Right lobe of liver (tissue), 6 donors: ENCODE data around the gene PACRG. TPM values are rescaled to one million over a fixed set of nuclear protein-coding genes. Genes with fewer than 3 reads are reported as not detected.

ENCODE experiments used
- ATAC-seq, 4 donors: fragments of 200-7000 bp; cut with Tn5 transposase; one replicate each; pipeline ENCODE4 v1.9.1; 2020; ENCODE audit warnings: mild to moderate bottlenecking in 4 of 4, moderate library complexity in 4 of 4
- DNase-seq, 3 donors: peaks; one replicate each; pipeline ENCODE4 v3.0.0-alpha.2; 2020
- H3K27ac ChIP-seq, 3 donors: fragments of 200-600 bp; one replicate each; pipeline ENCODE4 v1.8.0; 2022
- H3K27me3 ChIP-seq, 2 donors: fragments of 200-600 bp; one replicate each; pipeline ENCODE4 v1.8.0; 2022
- H3K36me3 ChIP-seq, 4 donors: fragments of 200-600 bp; sonication (generic) in 1 of 4; one replicate each; pipeline versions ENCODE4 v1.5.1 to v1.8.0; 2017 to 2022; ENCODE audit warnings: control low read depth in 1 of 4
- H3K4me1 ChIP-seq, 4 donors: fragments of 200-600 bp; sonication (generic) in 1 of 4; one replicate each; pipeline versions ENCODE4 v1.5.1 to v1.8.0; 2017 to 2022; ENCODE audit warnings: control low read depth in 1 of 4
- H3K4me3 ChIP-seq, 3 donors: fragments of 200-600 bp; one replicate each; pipeline ENCODE4 v1.8.0; 2022
- H3K9me3 ChIP-seq, 4 donors: fragments of 200-600 bp; sonication (generic) in 1 of 4; one replicate each; pipeline versions ENCODE4 v1.5.1 to v1.8.0; 2017 to 2022; ENCODE audit warnings: control low read depth in 1 of 4
- CTCF ChIP-seq, 4 donors: fragments of 200-600 bp in 3 of 4; fragments of 450-650 bp in 1 of 4; IDR thresholded peaks; one replicate each; pipeline versions ENCODE4 v1.5.1 to v1.8.0; 2016 to 2022; ENCODE audit warnings: antibody characterized with exemption in 4 of 4, mild to moderate bottlenecking in 2 of 4
- POLR2A ChIP-seq: fragments of 450-650 bp; IDR thresholded peaks from one replicate; pipeline ENCODE4 v1.6.1; 2017; ENCODE audit warnings: antibody characterized with exemption, mild to moderate bottlenecking
- WGBS: methylation state at CpG from one replicate; pipeline ENCODE4 v1.1.6; 2018; ENCODE audit warnings: low coverage, low lambda C conversion rate; ENCODE audit not compliant: insufficient coverage; ENCODE audit errors: missing lambda C conversion rate; 5-methylcytosine and 5-hydroxymethylcytosine counted together
- intact Hi-C, 2 donors: fragments of 100-400 bp; cut with DNase I; formaldehyde crosslinking; loops; one replicate each; pipeline versions ENCODE4 v1.11.2 to v1.14.1; 2022
- total RNA-seq, 6 experiments: library from RNA; depleted of rRNA in 2 of 6; stranded (reverse); fragments of >200 nt in 2 of 6; fragmentation: NEBNext Ultra II Directional in 3 of 6; extraction: Animal tissue kit (Norgen Biotek cat#: 25700) in 3 of 6; gene quantifications; one replicate each; pipeline versions ENCODE4 v1.1.0 to v1.2.4, GENCODE V29; 2016 to 2023
- donor health status: DM: no; HTN: yes; CAD: no.
- donor health status: DM: no; HTN: no; CAD: no.
- donor health status: DM: no; HTN: no; CAD: no.
- donor health status: DM: no; HTN: yes; CAD: no.
- donor health status: DM: no; HTN: yes; CAD: no.

PACRG gene
- total RNA-seq, 6 experiments from 2014 or later = 0.25 to 5.3 (median 2.7) TPM

GRCh38 chr6:163310096-163310972 is 582.6 kb downstream of the PACRG start:
- ATAC-seq (no peak), DNase-seq (no peak)
- H3K27ac ChIP-seq = no peak overlapping the region
- WGBS = 92% methylated on average over 29 of the region's 44 CpGs
- TF ChIP-seq CTCF (IDR thresholded peaks at IDR 0.05) = no peak
- TF ChIP-seq POLR2A = no peak
- H3K9me3 ChIP-seq = no peaks in the 10 kb centered on the region
- no peaks in the 10 kb centered on the region for H3K4me1 ChIP-seq
- intact Hi-C loops = no loop called here
- H3K27me3 ChIP-seq = no peaks in the 10 kb centered on the region
- no peak overlapping the region for H3K4me3 ChIP-seq
- H3K36me3 ChIP-seq = no peaks in the 10 kb centered on the region

DNA sequence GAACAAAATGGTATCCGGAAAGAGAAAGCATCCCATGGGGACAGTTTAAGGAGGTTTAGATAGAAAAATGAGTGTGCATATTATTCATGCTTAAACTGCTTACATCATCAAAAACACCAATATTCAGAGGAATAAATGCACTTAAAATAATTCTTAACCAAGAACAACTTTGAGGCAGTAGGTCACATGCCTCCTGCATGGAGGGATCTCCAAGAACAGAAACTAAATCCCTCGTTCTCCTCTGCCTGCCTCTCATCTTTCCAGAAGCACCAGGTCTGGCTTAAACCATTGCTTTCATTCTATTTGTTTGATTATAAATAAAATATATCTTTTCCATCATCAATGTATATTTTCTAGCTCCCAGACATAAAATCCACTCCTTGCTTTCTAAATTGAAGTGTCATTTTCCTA is 583.2 kb downstream of the PACRG start:
- intact Hi-C loops = no loop called here
- no peak for DNase-seq
- H3K9me3 ChIP-seq = no peaks in the 10 kb centered on the region
- ATAC-seq = no peak
- H3K4me1 ChIP-seq = no peaks in the 10 kb centered on the region
- H3K27me3 ChIP-seq = no peaks in the 10 kb centered on the region
- H3K4me3 ChIP-seq = no peak overlapping the region
- 70% methylated on average over 2 of the region's 2 CpGs for WGBS
- no peak overlapping the region for H3K27ac ChIP-seq
- TF ChIP-seq POLR2A (no peak), CTCF (IDR thresholded peaks at IDR 0.05) (no peak)
- no peaks in the 10 kb centered on the region for H3K36me3 ChIP-seq

DNA sequence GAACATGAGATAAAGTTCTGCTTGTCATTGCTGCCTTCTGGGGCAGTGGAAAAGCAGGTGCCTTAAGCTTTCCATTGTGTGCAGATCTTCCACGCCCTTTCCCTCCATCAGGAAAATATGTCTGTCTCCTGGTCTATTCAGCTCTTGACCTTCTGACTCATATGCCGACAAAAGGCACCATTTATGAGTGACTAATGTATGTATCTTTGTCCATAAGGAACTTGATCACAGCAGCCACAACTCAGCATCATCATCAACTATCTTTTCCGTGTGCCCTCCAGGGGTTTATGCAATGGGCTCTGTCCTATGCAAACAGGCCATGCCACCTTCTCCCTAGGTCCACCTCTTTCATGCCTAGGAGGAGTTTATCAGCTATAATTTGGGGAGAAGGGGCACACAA is 584.1 kb downstream of the PACRG start:
- Histone ChIP-seq H3K4me1 (no peaks in the 10 kb centered on the region), H3K4me3 (no peak overlapping the region), H3K9me3 (no peaks in the 10 kb centered on the region), H3K27me3 (no peaks in the 10 kb centered on the region), H3K27ac (no peak overlapping the region), H3K36me3 (no peaks in the 10 kb centered on the region)
- DNase-seq (no peak), ATAC-seq (no peak)
- intact Hi-C loops = no loop called here
- TF ChIP-seq POLR2A (no peak), CTCF (IDR thresholded peaks at IDR 0.05) (no peak)
- WGBS = 84% methylated on average over 2 of the region's 3 CpGs

GRCh38 chr6:163313566-163313965 is 585.8 kb downstream of the PACRG start:
- no peak overlapping the region for H3K4me3 ChIP-seq
- ATAC-seq (no peak), DNase-seq (no peak)
- WGBS = 86% methylated on average over 4 of the region's 4 CpGs
- TF ChIP-seq POLR2A (no peak), CTCF (IDR thresholded peaks at IDR 0.05) (no peak)
- H3K27me3 ChIP-seq = no peaks in the 10 kb centered on the region
- intact Hi-C loops = no loop called here
- H3K4me1 ChIP-seq = no peaks in the 10 kb centered on the region
- H3K9me3 ChIP-seq = no peaks in the 10 kb centered on the region
- no peak overlapping the region for H3K27ac ChIP-seq
- no peaks in the 10 kb centered on the region for H3K36me3 ChIP-seq
